NB4 (cell line): Measurements from ENCODE around the gene DPF3.

Experiments
- CTCF ChIP-seq: IDR thresholded peaks from one replicate; pipeline ENCODE4 v1.5.1; 2012; ENCODE audit warnings: low read depth, low read length
- MYC ChIP-seq: IDR thresholded peaks from 2 replicates; pipeline ENCODE4 v1.6.1; 2011; ENCODE audit warnings: low read depth, low read length
- POLR2A ChIP-seq: IDR thresholded peaks from 2 replicates; pipeline ENCODE4 v1.6.1; 2011; ENCODE audit warnings: mild to moderate bottlenecking; ENCODE audit not compliant: insufficient read length; ENCODE audit errors: extremely low read depth

GRCh38 chr14:72844524-72844923, 49.4 kb downstream of the DPF3 start:
- TF ChIP-seq CTCF (no peak), MYC (no peak), POLR2A (no peak)
